ENCODE results near the gene RPTOR.

DNA sequence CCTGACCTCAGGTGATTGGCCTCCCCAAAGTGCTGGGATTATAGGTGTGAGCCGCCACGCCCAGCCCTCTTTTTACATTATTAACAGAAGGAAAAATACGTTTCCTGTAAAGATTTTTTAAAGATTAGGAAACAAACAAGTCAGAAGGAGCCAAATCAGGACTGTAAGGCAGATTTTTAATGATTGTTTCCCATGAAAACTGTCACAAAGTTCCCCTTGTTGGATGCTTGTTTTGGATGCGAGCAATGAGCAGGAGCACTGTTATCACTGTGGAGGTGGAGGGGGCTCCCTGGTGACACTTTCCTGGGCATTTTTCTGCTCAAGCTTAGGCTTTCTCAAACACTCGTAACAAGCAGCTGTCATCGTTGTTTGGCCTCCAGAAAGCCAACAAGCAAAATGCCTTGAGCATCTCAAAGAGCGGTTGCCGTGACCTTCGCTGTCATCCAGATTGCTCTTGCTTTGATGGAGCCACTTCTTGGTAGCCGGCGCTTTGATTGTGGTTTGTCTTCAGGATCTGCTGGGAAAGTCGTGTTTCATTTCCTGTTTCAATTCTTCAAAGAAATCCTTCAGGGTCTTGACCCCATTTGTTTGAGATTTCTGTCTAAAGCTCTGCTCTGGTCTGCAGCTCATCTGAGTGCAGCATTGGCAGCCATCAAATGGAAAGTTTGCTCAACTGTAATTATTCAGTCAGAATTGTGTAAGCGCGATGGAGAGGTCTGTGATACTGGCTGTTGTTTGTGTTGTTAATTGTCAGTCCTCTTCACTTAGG is 128.7 kb downstream of the RPTOR start:
- no peak for TF ChIP-seq POLR2AphosphoS5 (IDR thresholded peaks at IDR 0.05)
- TF ChIP-seq, protein P1, sequence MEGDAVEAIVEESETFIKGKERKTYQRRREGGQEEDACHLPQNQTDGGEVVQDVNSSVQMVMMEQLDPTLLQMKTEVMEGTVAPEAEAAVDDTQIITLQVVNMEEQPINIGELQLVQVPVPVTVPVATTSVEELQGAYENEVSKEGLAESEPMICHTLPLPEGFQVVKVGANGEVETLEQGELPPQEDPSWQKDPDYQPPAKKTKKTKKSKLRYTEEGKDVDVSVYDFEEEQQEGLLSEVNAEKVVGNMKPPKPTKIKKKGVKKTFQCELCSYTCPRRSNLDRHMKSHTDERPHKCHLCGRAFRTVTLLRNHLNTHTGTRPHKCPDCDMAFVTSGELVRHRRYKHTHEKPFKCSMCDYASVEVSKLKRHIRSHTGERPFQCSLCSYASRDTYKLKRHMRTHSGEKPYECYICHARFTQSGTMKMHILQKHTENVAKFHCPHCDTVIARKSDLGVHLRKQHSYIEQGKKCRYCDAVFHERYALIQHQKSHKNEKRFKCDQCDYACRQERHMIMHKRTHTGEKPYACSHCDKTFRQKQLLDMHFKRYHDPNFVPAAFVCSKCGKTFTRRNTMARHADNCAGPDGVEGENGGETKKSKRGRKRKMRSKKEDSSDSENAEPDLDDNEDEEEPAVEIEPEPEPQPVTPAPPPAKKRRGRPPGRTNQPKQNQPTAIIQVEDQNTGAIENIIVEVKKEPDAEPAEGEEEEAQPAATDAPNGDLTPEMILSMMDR (IDR thresholded peaks at IDR 0.05): no peak
- no peak for TF ChIP-seq POLR2A (IDR thresholded peaks at IDR 0.05; ENCODE audit: low read depth)
- no peak for TF ChIP-seq EP300 (IDR thresholded peaks at IDR 0.05)

All from esophagus muscularis mucosa (tissue), 4 donors.